Measurements from ENCODE around the gene IQSEC1.

IQSEC1 gene

GRCh38 chr3:13047296-13048165, 25.7 kb downstream of the IQSEC1 start:
- DNase-seq (ENCODE audit: low spot score), result no peak

- DNase-seq (ENCODE audit: low spot score), result no peak
Measured at GRCh38 chr3:13046569-13047274, 26.5 kb downstream of the IQSEC1 start.

GRCh38 chr3:13045904-13046568, 27.2 kb downstream of the IQSEC1 start:
- DNase-seq (ENCODE audit: low spot score), result no peak

- no peak for DNase-seq (ENCODE audit: low spot score)
Measured at GRCh38 chr3:13045241-13045903, 27.9 kb downstream of the IQSEC1 start.

- no peak for DNase-seq (ENCODE audit: low spot score)
Measured at GRCh38 chr3:13044496-13045240, 28.6 kb downstream of the IQSEC1 start.

GRCh38 chr3:13043656-13044055, 29.6 kb downstream of the IQSEC1 start:
- no peak for DNase-seq (ENCODE audit: low spot score)

GRCh38 chr3:13042715-13043271, 30.4 kb downstream of the IQSEC1 start:
- DNase-seq (ENCODE audit: low spot score), result no peak

GRCh38 chr3:13042127-13042701, 31.0 kb downstream of the IQSEC1 start:
- no peak for DNase-seq (ENCODE audit: low spot score)

GRCh38 chr3:13041113-13041776, 32.0 kb downstream of the IQSEC1 start:
- no peak for DNase-seq (ENCODE audit: low spot score)

GRCh38 chr3:13040361-13041074, 32.7 kb downstream of the IQSEC1 start:
- DNase-seq (ENCODE audit: low spot score), result no peak

GRCh38 chr3:13039213-13039896, 33.9 kb downstream of the IQSEC1 start:
- DNase-seq (ENCODE audit: low spot score), result no peak

GRCh38 chr3:13037458-13038117, 35.6 kb downstream of the IQSEC1 start:
- DNase-seq (ENCODE audit: low spot score), result no peak

GRCh38 chr3:13034861-13035260, 38.4 kb downstream of the IQSEC1 start:
- DNase-seq (ENCODE audit: low spot score), result no peak

GRCh38 chr3:13034109-13034800, 39.0 kb downstream of the IQSEC1 start:
- DNase-seq (ENCODE audit: low spot score), result no peak

- no peak for DNase-seq (ENCODE audit: low spot score)
Measured at GRCh38 chr3:13032206-13032605, 41.0 kb downstream of the IQSEC1 start.

GRCh38 chr3:13031621-13032020, 41.6 kb downstream of the IQSEC1 start:
- no peak for DNase-seq (ENCODE audit: low spot score)

GRCh38 chr3:13030684-13031083, 42.5 kb downstream of the IQSEC1 start:
- DNase-seq (ENCODE audit: low spot score), result no peak
